ENCODE results near the gene MCEMP1.

DNA sequence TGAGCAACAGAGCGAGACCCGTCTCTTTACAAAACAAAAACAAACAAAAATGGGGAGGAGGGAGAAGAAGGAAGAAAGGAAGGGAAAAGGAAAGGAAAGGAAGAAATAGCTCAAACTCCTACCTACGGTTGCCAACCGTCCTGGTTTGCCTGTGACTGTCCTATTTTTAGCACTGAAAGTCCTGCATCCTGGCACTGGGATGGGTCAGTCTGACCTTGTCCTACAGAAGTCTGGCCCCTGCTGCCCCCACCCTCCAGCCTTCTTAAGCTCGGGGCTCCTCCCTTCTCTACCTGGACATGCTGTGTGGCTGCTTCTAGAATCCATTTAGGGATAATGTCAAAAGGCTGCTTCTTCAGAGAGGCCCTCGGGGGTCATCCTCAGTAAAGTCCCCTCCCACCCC, 41.2 kb upstream of the MCEMP1 start:
- TF ChIP-seq, protein P1, sequence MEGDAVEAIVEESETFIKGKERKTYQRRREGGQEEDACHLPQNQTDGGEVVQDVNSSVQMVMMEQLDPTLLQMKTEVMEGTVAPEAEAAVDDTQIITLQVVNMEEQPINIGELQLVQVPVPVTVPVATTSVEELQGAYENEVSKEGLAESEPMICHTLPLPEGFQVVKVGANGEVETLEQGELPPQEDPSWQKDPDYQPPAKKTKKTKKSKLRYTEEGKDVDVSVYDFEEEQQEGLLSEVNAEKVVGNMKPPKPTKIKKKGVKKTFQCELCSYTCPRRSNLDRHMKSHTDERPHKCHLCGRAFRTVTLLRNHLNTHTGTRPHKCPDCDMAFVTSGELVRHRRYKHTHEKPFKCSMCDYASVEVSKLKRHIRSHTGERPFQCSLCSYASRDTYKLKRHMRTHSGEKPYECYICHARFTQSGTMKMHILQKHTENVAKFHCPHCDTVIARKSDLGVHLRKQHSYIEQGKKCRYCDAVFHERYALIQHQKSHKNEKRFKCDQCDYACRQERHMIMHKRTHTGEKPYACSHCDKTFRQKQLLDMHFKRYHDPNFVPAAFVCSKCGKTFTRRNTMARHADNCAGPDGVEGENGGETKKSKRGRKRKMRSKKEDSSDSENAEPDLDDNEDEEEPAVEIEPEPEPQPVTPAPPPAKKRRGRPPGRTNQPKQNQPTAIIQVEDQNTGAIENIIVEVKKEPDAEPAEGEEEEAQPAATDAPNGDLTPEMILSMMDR (conservative IDR thresholded peaks at IDR 0.05; ENCODE audit: low read depth, low read length) = no peak
- TF ChIP-seq EZH2 (IDR thresholded peaks at IDR 0.05; ENCODE audit: borderline replicate concordance, low read depth, low read length, poor library complexity, severe bottlenecking) = no peak

Data from A673 (cell line).